ENCODE results near the gene NAT9.

- TF ChIP-seq CTCF (IDR thresholded peaks at IDR 0.05) (no peak), POLR2A (IDR thresholded peaks at IDR 0.05) (no peak)
Observed at GRCh38 chr17:74761419-74761818, 14.7 kb downstream of the NAT9 start.

Data from right lobe of liver (tissue), 4 donors.